Vagina (tissue), 2 donors: Measurements from ENCODE around the gene BIRC5. TPM values are rescaled to one million over a fixed set of nuclear protein-coding genes. Genes with fewer than 3 reads are reported as not detected.

Experiments
- DNase-seq, 2 donors: peaks; one replicate each; pipeline ENCODE4 v3.0.0-alpha.2; 2017; ENCODE audit errors: extremely low spot score in 2 of 2
- H3K27ac ChIP-seq: fragments of 200-600 bp; sonication (generic); one replicate; pipeline ENCODE4 v1.5.1; 2019
- H3K27me3 ChIP-seq: fragments of 200-600 bp; sonication (generic); one replicate; pipeline ENCODE4 v1.5.1; 2019
- H3K36me3 ChIP-seq, 2 donors: fragments of 200-600 bp; sonication (generic); one replicate each; pipeline ENCODE4 v1.5.1; 2017 to 2019
- H3K4me1 ChIP-seq: fragments of 200-600 bp; sonication (generic); one replicate; pipeline ENCODE4 v1.5.1; 2019
- H3K4me3 ChIP-seq, 2 donors: fragments of 200-600 bp; sonication (generic); 1 replicate in 1 of 2; 2 replicates in 1 of 2; pipeline ENCODE4 v1.5.1; 2016 to 2019
- H3K9me3 ChIP-seq: fragments of 200-600 bp; sonication (generic); one replicate; pipeline ENCODE4 v1.5.1; 2019
- CTCF ChIP-seq, 3 experiments: fragments of 450-650 bp in 2 of 3; fragments of 200-600 bp in 1 of 3; sonication (generic) in 1 of 3; IDR thresholded peaks; one replicate each; pipeline ENCODE4 v1.5.1; 2017 to 2019; ENCODE audit warnings: antibody characterized with exemption in 3 of 3, mild to moderate bottlenecking in 2 of 3, moderate library complexity in 2 of 3
- POLR2A ChIP-seq, 2 donors: fragments of 450-650 bp; IDR thresholded peaks; one replicate each; pipeline ENCODE4 v1.6.1; 2017; ENCODE audit warnings: antibody characterized with exemption in 2 of 2, mild to moderate bottlenecking in 2 of 2, moderate library complexity in 2 of 2
- POLR2AphosphoS5 ChIP-seq, 2 donors: sonication (generic); formaldehyde crosslinking; IDR thresholded peaks; one replicate each; pipeline ENCODE4 v1.9.0; 2017; ENCODE audit warnings: antibody characterized with exemption in 2 of 2, mild to moderate bottlenecking in 2 of 2, low read depth in 1 of 2; ENCODE audit not compliant: insufficient read depth in 1 of 2
- intact Hi-C: fragments of 100-400 bp; cut with DNase I; formaldehyde crosslinking; loops from one replicate; pipeline ENCODE4 v1.15.1; 2023
- total RNA-seq: library from RNA; depleted of rRNA; stranded (reverse); fragments of >200 nt; gene quantifications from one replicate; pipeline ENCODE4 v1.2.3, GENCODE V29; 2016

BIRC5 gene
- total RNA-seq, 1 donor from 2014 or later = 3.4 TPM

- intact Hi-C loops = loop anchor here (5.0 kb wide), 2 partner anchors 49 to 64 kb away; partner anchors contain the start of gene TMC6
Observed at GRCh38 chr17:78176548-78177025, 37.5 kb upstream of the BIRC5 start.

GRCh38 chr17:78179372-78179771 is 34.7 kb upstream of the BIRC5 start:
- no peak for DNase-seq
- Histone ChIP-seq H3K27me3 (no peaks in the 10 kb centered on the region), H3K36me3 (no peaks in the 10 kb centered on the region), H3K4me1 (peaks cover 27% of the 10 kb centered on the region), H3K9me3 (no peaks in the 10 kb centered on the region), H3K27ac (no peak overlapping the region), H3K4me3 (no peak overlapping the region)
- TF ChIP-seq POLR2A (IDR thresholded peaks at IDR 0.05) (no peak), POLR2AphosphoS5 (IDR thresholded peaks at IDR 0.05; ENCODE audit: insufficient read depth in 1 of 2, low read depth in 1 of 2) (peak; percentile 23 to 64), CTCF (IDR thresholded peaks at IDR 0.05) (no peak)
- intact Hi-C loops = loop anchor here (5.0 kb wide), 2 partner anchors 52 to 67 kb away; partner anchors contain the start of gene TMC6

More at GRCh38 chr17:78176548-78177025, 37.5 kb upstream of the BIRC5 start:
- no peaks in the 10 kb centered on the region for H3K36me3 ChIP-seq
- no peak overlapping the region for H3K4me3 ChIP-seq
- H3K4me1 ChIP-seq = peaks cover 55% of the 10 kb centered on the region
- no peaks in the 10 kb centered on the region for H3K27me3 ChIP-seq
- TF ChIP-seq POLR2A (IDR thresholded peaks at IDR 0.05) = no peak
- peak; percentile 19 to 20 for TF ChIP-seq POLR2AphosphoS5 (IDR thresholded peaks at IDR 0.05; ENCODE audit: insufficient read depth in 1 of 2, low read depth in 1 of 2)
- TF ChIP-seq CTCF (IDR thresholded peaks at IDR 0.05) = peak; percentile 66 to 95 (median 70)
- no peaks in the 10 kb centered on the region for H3K9me3 ChIP-seq
- no peak overlapping the region for H3K27ac ChIP-seq
- no peak for DNase-seq

GRCh38 chr17:78180083-78180482 is 34.0 kb upstream of the BIRC5 start:
- no peak for TF ChIP-seq CTCF (IDR thresholded peaks at IDR 0.05)
- no peak for TF ChIP-seq POLR2A (IDR thresholded peaks at IDR 0.05)
- no peak for TF ChIP-seq POLR2AphosphoS5 (IDR thresholded peaks at IDR 0.05; ENCODE audit: insufficient read depth in 1 of 2, low read depth in 1 of 2)
- no peak overlapping the region for H3K27ac ChIP-seq
- intact Hi-C loops = no loop called here
- no peaks in the 10 kb centered on the region for H3K36me3 ChIP-seq
- DNase-seq = no peak
- peaks cover 20% of the 10 kb centered on the region for H3K4me1 ChIP-seq
- H3K4me3 ChIP-seq = no peak overlapping the region
- no peaks in the 10 kb centered on the region for H3K27me3 ChIP-seq
- no peaks in the 10 kb centered on the region for H3K9me3 ChIP-seq

- H3K27ac ChIP-seq = peak overlapping the region; percentile 33
- intact Hi-C loops = no loop called here
Observed at GRCh38 chr17:78180508-78180907, 33.5 kb upstream of the BIRC5 start.

More at GRCh38 chr17:78180508-78180907, 33.5 kb upstream of the BIRC5 start:
- no peak for DNase-seq
- H3K36me3 ChIP-seq = no peaks in the 10 kb centered on the region
- no peak for TF ChIP-seq CTCF (IDR thresholded peaks at IDR 0.05)
- peaks cover 16% of the 10 kb centered on the region for H3K4me1 ChIP-seq
- no peaks in the 10 kb centered on the region for H3K9me3 ChIP-seq
- no peak overlapping the region for H3K4me3 ChIP-seq
- no peaks in the 10 kb centered on the region for H3K27me3 ChIP-seq
